ENCODE results near the gene CSAG2.

The CSAG2 gene

GRCh38 chrX:152663086-152663485, 46.0 kb downstream of the CSAG2 start:
- no peak for DNase-seq (ENCODE audit: low read depth in 1 of 2, low spot score in 1 of 2)

- no peak for DNase-seq (ENCODE audit: low read depth in 1 of 2, low spot score in 1 of 2)
Observed at GRCh38 chrX:152658302-152658701, 50.8 kb downstream of the CSAG2 start.
